Endothelial cell of umbilical vein (primary cell): ENCODE results near the gene PFDN1. TPM values are rescaled to one million over a fixed set of nuclear protein-coding genes. Genes with fewer than 3 reads are reported as not detected.

Experiments
- BruUV-seq: library from RNA; stranded (reverse); fragments of 400-500 nt; replicated peaks from 2 replicates; lab custom pipeline; 2021; lab: Mats Ljungman, UMichigan
- CTCF ChIA-PET: fragments of 300-600, 350-600 bp; sonication (Branson Sonifier 250); formaldehyde crosslinking; loops from one replicate; lab custom pipeline; 2021; ENCODE audit warnings: antibody characterized with exemption, inconsistent platforms; lab: Charles Lee
- POLR2A ChIA-PET: fragments of 300-600, 350-600 bp; sonication (Branson Sonifier 250); formaldehyde crosslinking; loops from one replicate; lab custom pipeline; 2021; ENCODE audit warnings: antibody characterized with exemption, inconsistent platforms; lab: Charles Lee
- DNase-seq: peaks from one replicate; pipeline ENCODE4 v3.0.0-alpha.2; 2011; ENCODE audit warnings: low read depth, low spot score
- FAIRE-seq: peaks from 2 replicates; lab custom pipeline; 2011; peaks lifted over from hg19 to GRCh38; lab: Jason Lieb, UNC
- H2AFZ ChIP-seq: 2 replicates; pipeline ENCODE4 v1.6.0; 2012; ENCODE audit warnings: low read depth, low read length, control low read depth, inconsistent platforms
- H3K27ac ChIP-seq: 2 replicates; pipeline ENCODE4 v1.5.1; 2011; ENCODE audit warnings: low read depth, mild to moderate bottlenecking, control low read depth, low read length, moderate library complexity; ENCODE audit not compliant: insufficient read depth
- H3K27me3 ChIP-seq, 2 experiments: 2 replicates each; pipeline versions ENCODE4 v1.6.0 to v1.6.1; 2011; ENCODE audit warnings: low read length in 2 of 2, mixed read lengths in 1 of 2; ENCODE audit not compliant: control insufficient read depth in 2 of 2, insufficient read depth in 2 of 2
- H3K36me3 ChIP-seq, 2 experiments: 2 replicates in 1 of 2; 3 replicates in 1 of 2; pipeline ENCODE4 v1.5.1; 2011; ENCODE audit warnings: low read length in 2 of 2, mild to moderate bottlenecking in 1 of 2, moderate library complexity in 1 of 2; ENCODE audit not compliant: control insufficient read depth in 2 of 2, insufficient read depth in 2 of 2; ENCODE audit errors: extremely low read depth in 1 of 2
- H3K4me1 ChIP-seq: 3 replicates; pipeline ENCODE4 v1.5.1; 2011; ENCODE audit warnings: mild to moderate bottlenecking, low read length; ENCODE audit not compliant: control insufficient read depth, insufficient read depth; ENCODE audit errors: extremely low read depth
- H3K4me2 ChIP-seq: 2 replicates; pipeline ENCODE4 v1.6.1; 2011; ENCODE audit warnings: low read length, control low read depth, mixed read lengths; ENCODE audit not compliant: insufficient read depth
- H3K4me3 ChIP-seq, 3 experiments: fragments of 200-600 bp in 1 of 3; sonication (generic), shearing (Covaris generic) in 1 of 3; replicated peaks in 1 of 3; 2 replicates each; pipeline ENCODE4 v1.5.1; 2011 to 2016; ENCODE audit warnings: control low read depth in 3 of 3, low read length in 3 of 3, mild to moderate bottlenecking in 2 of 3, inconsistent platforms in 1 of 3, low read depth in 1 of 3, moderate library complexity in 1 of 3; ENCODE audit not compliant: insufficient read depth in 1 of 3
- H3K79me2 ChIP-seq: 2 replicates; pipeline ENCODE4 v1.6.0; 2012; ENCODE audit warnings: low read length, inconsistent platforms; ENCODE audit not compliant: control insufficient read depth, insufficient read depth
- H3K9ac ChIP-seq: replicated peaks from 2 replicates; pipeline ENCODE3; 2011; ENCODE audit warnings: low read length, control low read depth; ENCODE audit not compliant: insufficient read depth; ENCODE audit errors: extremely low read depth
- H3K9me1 ChIP-seq: replicated peaks from 3 replicates; pipeline ENCODE4 v1.6.0; 2011; ENCODE audit warnings: mild to moderate bottlenecking, low read length; ENCODE audit not compliant: control insufficient read depth, insufficient read depth; ENCODE audit errors: extremely low read depth
- H3K9me3 ChIP-seq: replicated peaks from 2 replicates; pipeline ENCODE4 v1.5.1; 2012; ENCODE audit warnings: low read length, inconsistent platforms; ENCODE audit not compliant: control insufficient read depth, insufficient read depth
- H4K20me1 ChIP-seq: replicated peaks from 2 replicates; pipeline ENCODE3; 2011; ENCODE audit warnings: mild to moderate bottlenecking, low read length; ENCODE audit not compliant: control insufficient read depth, insufficient read depth; ENCODE audit errors: extremely low read depth
- FOS ChIP-seq: IDR thresholded peaks from 2 replicates; pipeline ENCODE4 v1.6.1; 2011; ENCODE audit warnings: mild to moderate bottlenecking, low read length, moderate library complexity, borderline replicate concordance; ENCODE audit not compliant: insufficient read depth
- GATA2 ChIP-seq: IDR thresholded peaks from 2 replicates; pipeline ENCODE4 v1.7.0; 2011; ENCODE audit warnings: low read depth, mild to moderate bottlenecking, moderate library complexity, mixed read lengths, low read length; ENCODE audit not compliant: insufficient read length, insufficient read depth
- MAX ChIP-seq: IDR thresholded peaks from 2 replicates; pipeline ENCODE4 v1.6.1; 2011; ENCODE audit not compliant: insufficient read depth, insufficient read length
- POLR2A ChIP-seq: IDR thresholded peaks from 2 replicates; pipeline ENCODE4 v1.6.1; 2012; ENCODE audit warnings: low read depth, mild to moderate bottlenecking, control low read depth, low read length
- POLR2AphosphoS5 ChIP-seq: IDR thresholded peaks from 2 replicates; pipeline ENCODE4 v1.6.1; 2012; ENCODE audit warnings: low read depth, mild to moderate bottlenecking, control low read depth, low read length, moderate library complexity; ENCODE audit not compliant: insufficient read depth
- dilution Hi-C: fragments of 300-500 bp; cut with MboI; formaldehyde crosslinking; loops from one replicate; pipeline ENCODE4 v1.15.0; 2019; ENCODE audit warnings: low sequenced_read_pairs; ENCODE audit not compliant: extremely low pct_ligation_motif_present
- intact Hi-C: fragments of 100-400 bp; cut with micrococcal nuclease; formaldehyde crosslinking; loops from one replicate; pipeline ENCODE4 v1.10.0; 2022
- polyA plus RNA-seq, 4 experiments: library from polyadenylated mRNA; depleted of rRNA in 3 of 4; stranded (reverse) in 3 of 4; unstranded in 1 of 4; fragments of >200 nt; gene quantifications; 2 replicates each; pipeline versions ENCODE4 v1.2.1 to v1.2.3, GENCODE V29; 2011 to 2012; ENCODE audit warnings: missing spikeins in 1 of 4
- total RNA-seq: library from RNA; stranded (reverse); gene quantifications from 2 replicates; pipeline ENCODE4 v1.2.3, GENCODE V29; 2021
- TF ChIP-seq, protein P1 (sequence below), 2 donors: IDR thresholded peaks; 1 replicate in 1 of 2; 2 replicates in 1 of 2; pipeline ENCODE4 v1.5.1; 2011; ENCODE audit warnings: low read length in 2 of 2, mild to moderate bottlenecking in 2 of 2, moderate library complexity in 2 of 2, control low read depth in 1 of 2, inconsistent platforms in 1 of 2, low read depth in 1 of 2; ENCODE audit not compliant: insufficient read depth in 1 of 2; ENCODE audit errors: extremely low read depth in 1 of 2

Gene PFDN1
- total and polyA plus RNA-seq, 2 donors (not counting 3 experiments of a cell fraction or from before 2014, with no cell fraction given): 107 to 158 TPM

DNA sequence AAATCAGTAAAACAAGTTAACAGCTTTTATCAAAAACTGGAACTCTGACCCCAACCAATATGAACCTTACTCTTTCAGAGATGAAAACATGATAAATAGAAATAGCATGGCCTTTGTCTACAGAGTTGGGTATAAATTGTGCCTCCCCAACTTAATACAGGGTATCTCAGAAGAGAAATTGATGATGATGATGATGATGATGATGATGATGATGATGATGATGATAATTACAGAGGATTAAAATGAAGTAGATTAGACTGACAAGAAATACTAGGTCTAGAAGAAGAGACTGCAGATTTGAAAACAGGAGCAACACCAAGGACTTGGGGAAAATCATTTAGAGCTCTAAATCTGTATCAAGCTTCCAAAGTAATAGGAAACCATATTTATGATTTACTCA lies 27.1 kb downstream of the PFDN1 start:
- DNase-seq (no peak), FAIRE-seq (no peak)
- dilution Hi-C loops (no loop called here), intact Hi-C loops (no loop called here)
- Histone ChIP-seq H4K20me1 (no peaks in the 10 kb centered on the region), H3K9me3 (no peaks in the 10 kb centered on the region), H3K4me2 (no peak overlapping the region), H2AFZ (no peak overlapping the region), H3K79me2 (peaks cover 15% of the 10 kb centered on the region), H3K9ac (no peak overlapping the region), H3K27me3 (no peaks in the 10 kb centered on the region), H3K4me1 (peaks cover 6% of the 10 kb centered on the region), H3K36me3 (no peaks in the 10 kb centered on the region), H3K4me3 (no peak overlapping the region), H3K27ac (no peak overlapping the region), H3K9me1 (no peaks in the 10 kb centered on the region)
- BruUV-seq: no TSS peak
- POLR2A ChIA-PET: interaction anchor here (1.2 kb wide), 1 partner anchor 71 kb away, joined by 3 read pairs; the partner anchor contains the start of gene HBEGF
- TF ChIP-seq GATA2 (no peak), POLR2AphosphoS5 (no peak), POLR2A (no peak), FOS (no peak), MAX (no peak)
- TF ChIP-seq, protein P1, sequence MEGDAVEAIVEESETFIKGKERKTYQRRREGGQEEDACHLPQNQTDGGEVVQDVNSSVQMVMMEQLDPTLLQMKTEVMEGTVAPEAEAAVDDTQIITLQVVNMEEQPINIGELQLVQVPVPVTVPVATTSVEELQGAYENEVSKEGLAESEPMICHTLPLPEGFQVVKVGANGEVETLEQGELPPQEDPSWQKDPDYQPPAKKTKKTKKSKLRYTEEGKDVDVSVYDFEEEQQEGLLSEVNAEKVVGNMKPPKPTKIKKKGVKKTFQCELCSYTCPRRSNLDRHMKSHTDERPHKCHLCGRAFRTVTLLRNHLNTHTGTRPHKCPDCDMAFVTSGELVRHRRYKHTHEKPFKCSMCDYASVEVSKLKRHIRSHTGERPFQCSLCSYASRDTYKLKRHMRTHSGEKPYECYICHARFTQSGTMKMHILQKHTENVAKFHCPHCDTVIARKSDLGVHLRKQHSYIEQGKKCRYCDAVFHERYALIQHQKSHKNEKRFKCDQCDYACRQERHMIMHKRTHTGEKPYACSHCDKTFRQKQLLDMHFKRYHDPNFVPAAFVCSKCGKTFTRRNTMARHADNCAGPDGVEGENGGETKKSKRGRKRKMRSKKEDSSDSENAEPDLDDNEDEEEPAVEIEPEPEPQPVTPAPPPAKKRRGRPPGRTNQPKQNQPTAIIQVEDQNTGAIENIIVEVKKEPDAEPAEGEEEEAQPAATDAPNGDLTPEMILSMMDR (IDR thresholded peaks at IDR 0.05; ENCODE audit: extremely low read depth in 1 of 2, insufficient read depth in 1 of 2, low read depth in 1 of 2, low read length in 2 of 2): no peak
- CTCF ChIA-PET: interaction anchor here (0.7 to 1.5 kb wide), 5 partner anchors 9 to 76 kb away, joined by 3 to 7 read pairs (median 3); no protein-coding TSS in a partner anchor
